GM21529 (cell line): ENCODE data around the gene KCTD17.
"Not testable (repeated sequence)": the region's sequence is repeated elsewhere in the genome, so short reads cannot be mapped to it uniquely, and the experiment has no call there.

Experiments
- ATAC-seq: cut with Tn5 transposase; IDR thresholded peaks from one replicate; pipeline ENCODE4 v1.9.1; 2021; ENCODE audit not compliant: unreplicated experiment

The KCTD17 gene

GRCh38 chr22:37059876-37060449, 8.4 kb downstream of the KCTD17 start:
- ATAC-seq, result no peak

GRCh38 chr22:37060801-37061610, 9.5 kb downstream of the KCTD17 start:
- no peak for ATAC-seq

- no peak for ATAC-seq
These were observed 10.3 kb downstream of the KCTD17 start for GRCh38 chr22:37061611-37062375.

GRCh38 chr22:37062376-37062675, 10.8 kb downstream of the KCTD17 start:
- no peak for ATAC-seq

GRCh38 chr22:37062702-37063381, 11.3 kb downstream of the KCTD17 start:
- no peak for ATAC-seq

- no peak for ATAC-seq
These were observed 12.2 kb downstream of the KCTD17 start for GRCh38 chr22:37063431-37064420.

GRCh38 chr22:37064553-37064952, 13.0 kb downstream of the KCTD17 start:
- no peak for ATAC-seq

GRCh38 chr22:37065180-37065579, 13.6 kb downstream of the KCTD17 start:
- ATAC-seq, result no peak

GRCh38 chr22:37065961-37066360, 14.4 kb downstream of the KCTD17 start:
- ATAC-seq, result no peak

- no peak for ATAC-seq
These were observed 15.9 kb downstream of the KCTD17 start for GRCh38 chr22:37067428-37067827.

GRCh38 chr22:37068859-37069258, 17.3 kb downstream of the KCTD17 start:
- no peak for ATAC-seq

GRCh38 chr22:37069319-37069718, 17.8 kb downstream of the KCTD17 start:
- ATAC-seq, result no peak

GRCh38 chr22:37069719-37070118, 18.2 kb downstream of the KCTD17 start:
- ATAC-seq, result no peak

- ATAC-seq, result no peak
These were observed 18.8 kb downstream of the KCTD17 start for GRCh38 chr22:37070334-37070733.

- no peak for ATAC-seq
These were observed 19.2 kb downstream of the KCTD17 start for GRCh38 chr22:37070744-37071143.

GRCh38 chr22:37071850-37072592, 20.5 kb downstream of the KCTD17 start:
- ATAC-seq, result not testable (repeated sequence)

- ATAC-seq, result no peak
These were observed 21.1 kb downstream of the KCTD17 start for GRCh38 chr22:37072673-37073072.

GRCh38 chr22:37074537-37074936, 23.0 kb downstream of the KCTD17 start:
- ATAC-seq, result no peak

GRCh38 chr22:37075046-37075445, 23.5 kb downstream of the KCTD17 start:
- no peak for ATAC-seq
